Measurements from ENCODE around the gene PLOD3. TPM values are rescaled to one million over a fixed set of nuclear protein-coding genes. Genes with fewer than 3 reads are reported as not detected.

The PLOD3 gene
- total and polyA plus RNA-seq, 2 donors from 2014 or later, result 53.5 to 78.8 TPM

DNA sequence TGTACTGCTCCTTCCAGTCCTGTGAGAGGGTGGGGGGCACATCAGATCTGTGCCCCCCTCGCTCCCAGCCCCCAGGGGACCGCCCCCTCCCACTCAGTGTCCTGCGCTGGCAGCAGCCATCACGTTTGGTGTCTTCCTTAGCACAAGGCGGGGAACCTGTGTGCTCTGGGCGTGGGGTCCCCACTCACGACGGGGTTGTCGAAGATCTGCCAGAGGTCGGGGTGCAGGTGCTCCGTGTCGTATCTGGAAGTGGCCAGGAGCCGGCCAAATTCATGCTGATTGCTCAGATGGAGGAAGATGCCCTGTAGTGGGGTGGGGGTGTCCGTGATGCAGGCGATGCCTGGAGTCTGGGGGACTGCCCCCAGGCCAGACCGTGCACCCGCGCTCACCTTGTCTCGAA is 7.2 kb downstream of the PLOD3 start:
- intact Hi-C loops (cut with DNase I), result no loop called here
- peaks cover 0 to 9% (median 0%) of the 10 kb centered on the region in 3 donors for H3K36me3 ChIP-seq (ENCODE audit: control insufficient read depth in 2 of 3, insufficient read depth in 3 of 3, low read length in 3 of 3)
- H3K27ac ChIP-seq (ENCODE audit: low read depth in 2 of 2, low read length in 2 of 2), result no peak overlapping the region
- no peak for DNase-seq
- TF ChIP-seq CTCF (IDR thresholded peaks at IDR 0.05; ENCODE audit: borderline replicate concordance, extremely low read depth, insufficient read depth), result no peak
- H3K27me3 ChIP-seq (ENCODE audit: control insufficient read depth, insufficient read depth, low read length), result no peaks in the 10 kb centered on the region
- H3K9ac ChIP-seq (ENCODE audit: low read length in 3 of 3), result no peak overlapping the region
- H3K9me3 ChIP-seq (ENCODE audit: control insufficient read depth in 2 of 3, insufficient read depth in 1 of 3, low read length in 3 of 3), result no peaks in the 10 kb centered on the region
- H3K4me1 ChIP-seq (ENCODE audit: control insufficient read depth in 2 of 3, insufficient read depth in 2 of 3, low read depth in 1 of 3, low read length in 3 of 3), result no peaks in the 10 kb centered on the region
- no peak for FAIRE-seq
- H3K4me3 ChIP-seq (ENCODE audit: low read length in 3 of 3), result no peak overlapping the region

GRCh38 chr7:101208794-101209193 is 8.6 kb downstream of the PLOD3 start:
- intact Hi-C loops (cut with DNase I), result no loop called here
- H3K36me3 ChIP-seq (ENCODE audit: control insufficient read depth in 2 of 3, insufficient read depth in 3 of 3, low read length in 3 of 3), result peaks cover 0 to 9% (median 0%) of the 10 kb centered on the region in 3 donors
- no peak for FAIRE-seq
- H3K27me3 ChIP-seq (ENCODE audit: control insufficient read depth, insufficient read depth, low read length), result no peaks in the 10 kb centered on the region
- TF ChIP-seq CTCF (IDR thresholded peaks at IDR 0.05; ENCODE audit: borderline replicate concordance, extremely low read depth, insufficient read depth), result no peak
- no peak overlapping the region for H3K9ac ChIP-seq (ENCODE audit: low read length in 3 of 3)
- DNase-seq, result no peak
- H3K4me1 ChIP-seq (ENCODE audit: control insufficient read depth in 2 of 3, insufficient read depth in 2 of 3, low read depth in 1 of 3, low read length in 3 of 3), result no peaks in the 10 kb centered on the region
- no peak overlapping the region for H3K27ac ChIP-seq (ENCODE audit: low read depth in 2 of 2, low read length in 2 of 2)
- no peaks in the 10 kb centered on the region for H3K9me3 ChIP-seq (ENCODE audit: control insufficient read depth in 2 of 3, insufficient read depth in 1 of 3, low read length in 3 of 3)
- no peak overlapping the region for H3K4me3 ChIP-seq (ENCODE audit: low read length in 3 of 3)

DNA sequence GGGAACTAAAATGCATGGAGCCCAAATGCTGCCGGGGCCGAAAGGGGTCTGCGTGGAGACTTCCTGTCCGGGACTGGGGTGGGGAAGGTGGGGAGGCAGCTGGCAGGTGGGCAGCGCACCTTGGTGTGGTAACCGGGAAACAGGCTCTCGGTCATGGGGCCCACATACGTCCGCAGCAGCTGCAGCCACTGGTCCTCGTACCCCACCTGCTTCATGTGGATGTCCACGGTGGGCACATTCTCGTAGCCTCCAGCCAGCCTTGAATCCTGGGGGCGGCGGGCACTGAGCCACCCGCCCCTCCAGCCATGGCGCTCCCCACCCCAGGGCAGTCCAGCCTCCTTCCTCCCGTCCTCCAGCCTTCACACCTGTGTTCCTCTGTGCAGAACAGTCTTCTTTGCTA is 9.9 kb downstream of the PLOD3 start:
- FAIRE-seq (no peak), DNase-seq (no peak)
- no peak overlapping the region for H3K9ac ChIP-seq (ENCODE audit: low read length in 3 of 3)
- intact Hi-C loops (cut with DNase I), result no loop called here
- H3K36me3 ChIP-seq (ENCODE audit: control insufficient read depth in 2 of 3, insufficient read depth in 3 of 3, low read length in 3 of 3), result peaks cover 0 to 9% (median 0%) of the 10 kb centered on the region in 3 donors
- TF ChIP-seq CTCF (IDR thresholded peaks at IDR 0.05; ENCODE audit: borderline replicate concordance, extremely low read depth, insufficient read depth), result no peak
- H3K9me3 ChIP-seq (ENCODE audit: control insufficient read depth in 2 of 3, insufficient read depth in 1 of 3, low read length in 3 of 3), result no peaks in the 10 kb centered on the region
- H3K27ac ChIP-seq (ENCODE audit: low read depth in 2 of 2, low read length in 2 of 2), result no peak overlapping the region
- H3K4me1 ChIP-seq (ENCODE audit: control insufficient read depth in 2 of 3, insufficient read depth in 2 of 3, low read depth in 1 of 3, low read length in 3 of 3), result no peaks in the 10 kb centered on the region
- no peak overlapping the region for H3K4me3 ChIP-seq (ENCODE audit: low read length in 3 of 3)
- H3K27me3 ChIP-seq (ENCODE audit: control insufficient read depth, insufficient read depth, low read length), result peaks cover 5% of the 10 kb centered on the region

DNA sequence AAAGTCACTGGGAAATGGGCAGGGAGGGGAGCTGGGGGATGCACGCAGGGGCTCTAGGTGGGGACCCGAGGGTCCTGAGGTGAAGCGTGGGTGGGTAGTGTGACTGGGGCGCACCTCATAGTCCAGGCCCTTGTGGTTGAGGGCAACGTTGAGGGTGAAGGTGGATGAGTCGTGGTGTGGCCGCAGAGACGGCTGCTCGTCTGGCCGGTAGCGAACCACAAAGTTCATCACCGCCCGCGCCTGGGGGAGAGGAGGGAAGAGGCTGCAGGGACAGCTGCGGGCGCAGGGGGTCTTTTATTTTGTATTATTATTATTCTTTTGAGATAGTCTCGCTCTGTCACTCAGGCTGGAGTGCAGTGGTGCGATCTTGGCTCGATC is 10.7 kb downstream of the PLOD3 start:
- H3K4me3 ChIP-seq (ENCODE audit: low read length in 3 of 3), result no peak overlapping the region
- peaks cover 5% of the 10 kb centered on the region for H3K27me3 ChIP-seq (ENCODE audit: control insufficient read depth, insufficient read depth, low read length)
- intact Hi-C loops (cut with DNase I), result no loop called here
- no peak for TF ChIP-seq CTCF (IDR thresholded peaks at IDR 0.05; ENCODE audit: borderline replicate concordance, extremely low read depth, insufficient read depth)
- H3K27ac ChIP-seq (ENCODE audit: low read depth in 2 of 2, low read length in 2 of 2), result no peak overlapping the region
- peaks cover 0 to 1% (median 0%) of the 10 kb centered on the region in 3 donors for H3K4me1 ChIP-seq (ENCODE audit: control insufficient read depth in 2 of 3, insufficient read depth in 2 of 3, low read depth in 1 of 3, low read length in 3 of 3)
- FAIRE-seq (no peak), DNase-seq (no peak)
- peaks cover 0 to 5% (median 0%) of the 10 kb centered on the region in 3 donors for H3K36me3 ChIP-seq (ENCODE audit: control insufficient read depth in 2 of 3, insufficient read depth in 3 of 3, low read length in 3 of 3)
- no peaks in the 10 kb centered on the region for H3K9me3 ChIP-seq (ENCODE audit: control insufficient read depth in 2 of 3, insufficient read depth in 1 of 3, low read length in 3 of 3)
- no peak overlapping the region for H3K9ac ChIP-seq (ENCODE audit: low read length in 3 of 3)
